Right hindlimb (tissue), 1 donor: ENCODE measurements around the gene AGAP1.

ENCODE experiments used
- DNase-seq: peaks from one replicate; pipeline ENCODE4 v3.0.0-alpha.2; 2018

AGAP1 gene

GRCh38 chr2:235670974-235671787, 177.3 kb downstream of the AGAP1 start:
- no peak for DNase-seq

- no peak for DNase-seq
Observed at GRCh38 chr2:235672720-235673119, 178.9 kb downstream of the AGAP1 start.

GRCh38 chr2:235674146-235674545, 180.3 kb downstream of the AGAP1 start:
- DNase-seq: no peak

GRCh38 chr2:235674812-235675211, 181.0 kb downstream of the AGAP1 start:
- no peak for DNase-seq

- no peak for DNase-seq
Observed at GRCh38 chr2:235675678-235676535, 182.1 kb downstream of the AGAP1 start.

- no peak for DNase-seq
Observed at GRCh38 chr2:235676536-235676799, 182.6 kb downstream of the AGAP1 start.

- DNase-seq: no peak
Observed at GRCh38 chr2:235677276-235677788, 183.5 kb downstream of the AGAP1 start.

- no peak for DNase-seq
Observed at GRCh38 chr2:235677937-235678336, 184.1 kb downstream of the AGAP1 start.

GRCh38 chr2:235678712-235679111, 184.9 kb downstream of the AGAP1 start:
- no peak for DNase-seq

- no peak for DNase-seq
Observed at GRCh38 chr2:235679471-235679870, 185.6 kb downstream of the AGAP1 start.

GRCh38 chr2:235685024-235685721, 191.3 kb downstream of the AGAP1 start:
- DNase-seq: no peak

- no peak for DNase-seq
Observed at GRCh38 chr2:235688511-235689426, 194.9 kb downstream of the AGAP1 start.

- no peak for DNase-seq
Observed at GRCh38 chr2:235689427-235689853, 195.6 kb downstream of the AGAP1 start.

GRCh38 chr2:235690082-235690808, 196.4 kb downstream of the AGAP1 start:
- DNase-seq: no peak

GRCh38 chr2:235690809-235691450, 197.1 kb downstream of the AGAP1 start:
- no peak for DNase-seq

GRCh38 chr2:235692076-235692475, 198.2 kb downstream of the AGAP1 start:
- no peak for DNase-seq

- DNase-seq: no peak
Observed at GRCh38 chr2:235692671-235693171, 198.9 kb downstream of the AGAP1 start.

- DNase-seq: no peak
Observed at GRCh38 chr2:235693279-235693678, 199.4 kb downstream of the AGAP1 start.

GRCh38 chr2:235694721-235695601, 201.1 kb downstream of the AGAP1 start:
- no peak for DNase-seq

GRCh38 chr2:235695602-235695895, 201.7 kb downstream of the AGAP1 start:
- no peak for DNase-seq
